Trophoblast cell (in vitro differentiated cells and primary cell): Measurements from ENCODE around the gene RAB35.

ENCODE experiments used
- DNase-seq, 2 donors: peaks; one replicate each; pipeline ENCODE4 v3.0.0-alpha.2; 2016
- H2AFZ ChIP-seq: 2 replicates; pipeline ENCODE4 v1.6.1; 2013; ENCODE audit warnings: low read length, moderate library complexity, mild to moderate bottlenecking; ENCODE audit not compliant: insufficient read depth, poor library complexity
- H2AK5ac ChIP-seq: 2 replicates; pipeline ENCODE4 v1.6.1; 2013; ENCODE audit warnings: mild to moderate bottlenecking, low read length
- H2BK120ac ChIP-seq: 2 replicates; pipeline ENCODE4 v1.6.1; 2013; ENCODE audit warnings: low read length, mild to moderate bottlenecking, moderate library complexity; ENCODE audit not compliant: insufficient read depth, poor library complexity
- H2BK12ac ChIP-seq: 2 replicates; pipeline ENCODE4 v1.6.1; 2013; ENCODE audit warnings: mild to moderate bottlenecking, low read length, moderate library complexity
- H2BK5ac ChIP-seq: 2 replicates; pipeline ENCODE4 v1.6.1; 2013; ENCODE audit warnings: low read length, low read depth, moderate library complexity, mild to moderate bottlenecking; ENCODE audit not compliant: poor library complexity
- H3K14ac ChIP-seq: 2 replicates; pipeline ENCODE4 v1.6.1; 2013; ENCODE audit warnings: mild to moderate bottlenecking, low read length
- H3K18ac ChIP-seq: 2 replicates; pipeline ENCODE4 v1.6.1; 2013; ENCODE audit warnings: mild to moderate bottlenecking, low read length
- H3K23ac ChIP-seq: 2 replicates; pipeline ENCODE4 v1.6.1; 2013; ENCODE audit warnings: low read length
- H3K27ac ChIP-seq: 2 replicates; pipeline ENCODE4 v1.5.1; 2013; ENCODE audit warnings: low read depth, mild to moderate bottlenecking, inconsistent platforms, low read length, moderate library complexity
- H3K27me3 ChIP-seq: 2 replicates; pipeline ENCODE4 v1.6.1; 2013; ENCODE audit warnings: inconsistent platforms, mild to moderate bottlenecking, low read length, moderate library complexity; ENCODE audit not compliant: insufficient read depth
- H3K36me3 ChIP-seq, 2 experiments: 1 replicate in 1 of 2; 2 replicates in 1 of 2; pipeline ENCODE4 v1.6.1; 2013; ENCODE audit warnings: low read length in 2 of 2, mild to moderate bottlenecking in 2 of 2, moderate library complexity in 1 of 2; ENCODE audit not compliant: insufficient read depth in 2 of 2, control insufficient read depth in 1 of 2
- H3K4ac ChIP-seq: 2 replicates; pipeline ENCODE4 v1.6.1; 2013; ENCODE audit warnings: low read depth, mild to moderate bottlenecking, low read length, moderate library complexity
- H3K4me1 ChIP-seq, 2 experiments: 1 replicate in 1 of 2; 2 replicates in 1 of 2; pipeline ENCODE4 v1.6.1; 2013; ENCODE audit warnings: low read length in 2 of 2, mild to moderate bottlenecking in 2 of 2, moderate library complexity in 1 of 2; ENCODE audit not compliant: insufficient read depth in 2 of 2, control insufficient read depth in 1 of 2
- H3K4me2 ChIP-seq: 2 replicates; pipeline ENCODE4 v1.6.1; 2013; ENCODE audit warnings: inconsistent platforms, mild to moderate bottlenecking, low read length, moderate library complexity
- H3K4me3 ChIP-seq: 2 replicates; pipeline ENCODE4 v1.5.1; 2013; ENCODE audit warnings: mild to moderate bottlenecking, low read depth, low read length, inconsistent platforms
- H3K79me1 ChIP-seq: one replicate; pipeline ENCODE4 v1.6.1; 2013; ENCODE audit warnings: low read length
- H3K79me2 ChIP-seq: 2 replicates; pipeline ENCODE4 v1.6.1; 2013; ENCODE audit warnings: low read length, mild to moderate bottlenecking; ENCODE audit not compliant: control insufficient read depth, insufficient read depth, poor library complexity
- H3K9ac ChIP-seq: 2 replicates; pipeline ENCODE4 v1.6.1; 2013; ENCODE audit warnings: mild to moderate bottlenecking, low read length
- H3K9me3 ChIP-seq: 2 replicates; pipeline ENCODE4 v1.6.1; 2013; ENCODE audit warnings: low read depth, mild to moderate bottlenecking, control low read depth, inconsistent platforms, low read length; ENCODE audit not compliant: insufficient read depth
- H4K12ac ChIP-seq: 2 replicates; pipeline ENCODE4 v1.6.1; 2013; ENCODE audit warnings: low read depth, mild to moderate bottlenecking, low read length, moderate library complexity
- H4K8ac ChIP-seq: 2 replicates; pipeline ENCODE4 v1.6.1; 2013; ENCODE audit warnings: low read depth, mild to moderate bottlenecking, low read length, moderate library complexity
- H4K91ac ChIP-seq: one replicate; pipeline ENCODE4 v1.6.1; 2013; ENCODE audit warnings: low read depth, mild to moderate bottlenecking, low read length, moderate library complexity
- WGBS: extraction: QIAGEN DNeasy Blood & Tissue Kit; methylation state at CpG from one replicate; pipeline ENCODE4 v1.1.7; 2013; ENCODE audit warnings: missing lambda C conversion rate; ENCODE audit not compliant: insufficient read length, insufficient coverage; ENCODE audit errors: extremely low coverage; 5-methylcytosine and 5-hydroxymethylcytosine counted together

Gene RAB35

GRCh38 chr12:120159509-120160237 lies 43.1 kb upstream of the RAB35 start:
- WGBS, result no CpG with 5 or more reads among the region's 12 CpGs

GRCh38 chr12:120158351-120158750 lies 41.8 kb upstream of the RAB35 start:
- Histone ChIP-seq H3K18ac (no peak overlapping the region), H3K4me2 (no peak overlapping the region), H2BK5ac (no peak overlapping the region), H3K36me3 (peaks cover 84 to 94% of the 10 kb centered on the region in 2 experiments), H4K12ac (no peak overlapping the region), H3K27me3 (no peaks in the 10 kb centered on the region), H3K14ac (no peak overlapping the region), H3K23ac (no peak overlapping the region), H3K79me2 (no peaks in the 10 kb centered on the region), H2AK5ac (no peak overlapping the region), H3K4me3 (no peak overlapping the region), H4K8ac (no peak overlapping the region), H4K91ac (no peak overlapping the region), H3K9me3 (peaks cover 4% of the 10 kb centered on the region), H3K27ac (no peak overlapping the region), H3K4ac (no peak overlapping the region), H3K4me1 (no peaks in the 10 kb centered on the region), H3K79me1 (no peaks in the 10 kb centered on the region), H2AFZ (no peak overlapping the region), H3K9ac (no peak overlapping the region), H2BK12ac (no peak overlapping the region), H2BK120ac (no peak overlapping the region)
- no peak for DNase-seq
- WGBS, result no CpG with 5 or more reads among the region's 10 CpGs

More at GRCh38 chr12:120159509-120160237, 43.1 kb upstream of the RAB35 start:
- H2BK12ac ChIP-seq, result no peak overlapping the region
- no peak overlapping the region for H3K4me3 ChIP-seq
- DNase-seq, result no peak
- H2AFZ ChIP-seq, result no peak overlapping the region
- no peak overlapping the region for H2BK120ac ChIP-seq
- no peak overlapping the region for H4K12ac ChIP-seq
- no peak overlapping the region for H3K18ac ChIP-seq
- H3K79me2 ChIP-seq, result no peaks in the 10 kb centered on the region
- H3K4ac ChIP-seq, result no peak overlapping the region
- no peak overlapping the region for H2AK5ac ChIP-seq
- no peaks in the 10 kb centered on the region for H3K4me1 ChIP-seq
- H3K9me3 ChIP-seq, result peaks cover 4% of the 10 kb centered on the region
- H3K4me2 ChIP-seq, result no peak overlapping the region
- H4K91ac ChIP-seq, result no peak overlapping the region
- no peak overlapping the region for H3K14ac ChIP-seq
- H4K8ac ChIP-seq, result no peak overlapping the region
- no peaks in the 10 kb centered on the region for H3K27me3 ChIP-seq
- no peaks in the 10 kb centered on the region for H3K79me1 ChIP-seq
- H2BK5ac ChIP-seq, result no peak overlapping the region
- H3K9ac ChIP-seq, result no peak overlapping the region
- H3K23ac ChIP-seq, result no peak overlapping the region
- no peak overlapping the region for H3K27ac ChIP-seq
- peaks cover 81 to 92% of the 10 kb centered on the region in 2 experiments for H3K36me3 ChIP-seq

GRCh38 chr12:120157678-120158077 lies 41.1 kb upstream of the RAB35 start:
- Histone ChIP-seq H3K4me2 (no peak overlapping the region), H3K23ac (no peak overlapping the region), H3K79me2 (no peaks in the 10 kb centered on the region), H2BK5ac (no peak overlapping the region), H3K18ac (no peak overlapping the region), H4K8ac (no peak overlapping the region), H3K9me3 (peaks cover 2% of the 10 kb centered on the region), H2BK12ac (no peak overlapping the region), H4K91ac (no peak overlapping the region), H3K27me3 (no peaks in the 10 kb centered on the region), H3K4me1 (no peaks in the 10 kb centered on the region), H3K14ac (no peak overlapping the region), H3K9ac (no peak overlapping the region), H2BK120ac (no peak overlapping the region), H3K36me3 (peaks cover 82 to 93% of the 10 kb centered on the region in 2 experiments), H3K4ac (no peak overlapping the region), H4K12ac (no peak overlapping the region), H2AFZ (no peak overlapping the region), H2AK5ac (no peak overlapping the region), H3K4me3 (no peak overlapping the region), H3K79me1 (no peaks in the 10 kb centered on the region), H3K27ac (no peak overlapping the region)
- no peak for DNase-seq
- no CpG with 5 or more reads among the region's 11 CpGs for WGBS

GRCh38 chr12:120156315-120157259 lies 40.0 kb upstream of the RAB35 start:
- Histone ChIP-seq H3K4ac (no peak overlapping the region), H2AK5ac (no peak overlapping the region), H3K18ac (no peak overlapping the region), H3K4me3 (peak overlapping the region; percentile 25), H3K36me3 (peaks cover 75 to 87% of the 10 kb centered on the region in 2 experiments), H2BK120ac (no peak overlapping the region), H3K14ac (no peak overlapping the region), H3K4me1 (no peaks in the 10 kb centered on the region), H4K12ac (no peak overlapping the region), H2BK5ac (no peak overlapping the region), H3K79me1 (no peaks in the 10 kb centered on the region), H3K23ac (no peak overlapping the region), H2BK12ac (no peak overlapping the region), H2AFZ (no peak overlapping the region), H3K27ac (no peak overlapping the region), H4K91ac (no peak overlapping the region), H3K4me2 (no peak overlapping the region), H3K27me3 (no peaks in the 10 kb centered on the region), H3K9me3 (peaks cover 2% of the 10 kb centered on the region), H4K8ac (no peak overlapping the region), H3K9ac (no peak overlapping the region), H3K79me2 (no peaks in the 10 kb centered on the region)
- WGBS, result no CpG with 5 or more reads among the region's 22 CpGs
- DNase-seq, result no peak
